Measurements from ENCODE around the gene DNAJB6.
"Not testable (repeated sequence)": the region's sequence is repeated elsewhere in the genome, so short reads cannot be mapped to it uniquely, and the experiment has no call there.

DNAJB6 gene

DNA sequence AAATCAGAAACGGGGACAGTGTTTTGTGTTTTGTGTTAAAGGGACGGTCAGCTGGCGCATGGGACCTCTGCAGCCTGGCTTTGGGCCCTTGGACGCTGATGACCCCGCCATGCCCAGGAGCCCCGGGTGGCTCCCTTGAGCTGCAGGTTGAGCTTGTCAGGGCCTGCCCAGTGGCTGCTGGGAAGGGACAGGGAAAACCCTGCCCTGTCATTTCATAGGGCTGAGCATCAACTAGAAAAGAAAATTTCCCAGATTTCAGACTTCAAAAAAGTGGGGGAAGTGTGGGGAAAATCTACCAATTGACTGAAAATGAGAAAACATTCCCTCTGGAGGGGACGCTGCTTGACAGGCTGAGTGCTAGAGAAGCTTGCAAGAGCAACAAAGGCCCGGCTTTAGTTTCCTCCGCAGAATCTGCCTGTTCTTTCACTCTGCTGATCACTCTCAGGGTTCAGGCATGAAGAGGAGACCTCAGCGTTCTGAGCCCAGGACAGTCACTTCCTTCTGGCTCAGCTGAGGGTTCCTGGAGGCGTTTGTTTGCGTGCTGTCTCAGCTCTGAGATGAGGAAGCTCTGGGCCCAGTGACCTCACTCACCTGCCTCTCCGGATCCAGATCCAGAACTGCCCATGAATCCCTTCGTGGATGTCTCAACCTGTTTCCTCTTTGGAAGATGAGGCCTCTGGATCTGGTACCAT is 18.6 kb upstream of the DNAJB6 start:
- no peak overlapping the region for H3K4me3 ChIP-seq (ENCODE audit: low read depth, low read length)
- TF ChIP-seq, protein P1, sequence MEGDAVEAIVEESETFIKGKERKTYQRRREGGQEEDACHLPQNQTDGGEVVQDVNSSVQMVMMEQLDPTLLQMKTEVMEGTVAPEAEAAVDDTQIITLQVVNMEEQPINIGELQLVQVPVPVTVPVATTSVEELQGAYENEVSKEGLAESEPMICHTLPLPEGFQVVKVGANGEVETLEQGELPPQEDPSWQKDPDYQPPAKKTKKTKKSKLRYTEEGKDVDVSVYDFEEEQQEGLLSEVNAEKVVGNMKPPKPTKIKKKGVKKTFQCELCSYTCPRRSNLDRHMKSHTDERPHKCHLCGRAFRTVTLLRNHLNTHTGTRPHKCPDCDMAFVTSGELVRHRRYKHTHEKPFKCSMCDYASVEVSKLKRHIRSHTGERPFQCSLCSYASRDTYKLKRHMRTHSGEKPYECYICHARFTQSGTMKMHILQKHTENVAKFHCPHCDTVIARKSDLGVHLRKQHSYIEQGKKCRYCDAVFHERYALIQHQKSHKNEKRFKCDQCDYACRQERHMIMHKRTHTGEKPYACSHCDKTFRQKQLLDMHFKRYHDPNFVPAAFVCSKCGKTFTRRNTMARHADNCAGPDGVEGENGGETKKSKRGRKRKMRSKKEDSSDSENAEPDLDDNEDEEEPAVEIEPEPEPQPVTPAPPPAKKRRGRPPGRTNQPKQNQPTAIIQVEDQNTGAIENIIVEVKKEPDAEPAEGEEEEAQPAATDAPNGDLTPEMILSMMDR (IDR thresholded peaks at IDR 0.05; ENCODE audit: low read depth, low read length) = no peak
- in situ Hi-C loops (cut with HindIII; ENCODE audit: low sequenced_read_pairs) = no loop called here
- peak; percentile 22 for DNase-seq (ENCODE audit: low read depth, low spot score)

DNA sequence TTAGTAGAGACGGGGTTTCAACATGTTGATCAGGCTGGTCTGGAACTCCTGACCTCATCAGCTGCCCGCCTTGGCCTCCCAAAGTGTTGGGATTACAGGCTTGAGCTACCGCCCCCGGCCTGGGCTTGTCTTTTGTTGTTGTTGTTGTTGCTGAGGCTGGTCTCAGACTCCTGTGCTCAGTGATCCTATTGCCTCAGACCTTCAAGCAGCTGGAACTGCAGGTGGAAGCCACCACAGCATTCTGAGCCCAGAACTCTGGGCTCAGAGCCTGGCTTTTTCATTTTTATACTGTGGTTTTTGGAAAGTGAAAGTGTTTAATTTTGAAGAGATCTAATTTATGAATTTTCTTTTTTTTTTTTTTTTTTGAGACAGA is 16.2 kb upstream of the DNAJB6 start:
- in situ Hi-C loops (cut with HindIII; ENCODE audit: low sequenced_read_pairs) = no loop called here
- TF ChIP-seq, protein P1 (IDR thresholded peaks at IDR 0.05; ENCODE audit: low read depth, low read length) = no peak
- no peak overlapping the region for H3K4me3 ChIP-seq (ENCODE audit: low read depth, low read length)
- peak; percentile 52 for DNase-seq (ENCODE audit: low read depth, low spot score)

DNA sequence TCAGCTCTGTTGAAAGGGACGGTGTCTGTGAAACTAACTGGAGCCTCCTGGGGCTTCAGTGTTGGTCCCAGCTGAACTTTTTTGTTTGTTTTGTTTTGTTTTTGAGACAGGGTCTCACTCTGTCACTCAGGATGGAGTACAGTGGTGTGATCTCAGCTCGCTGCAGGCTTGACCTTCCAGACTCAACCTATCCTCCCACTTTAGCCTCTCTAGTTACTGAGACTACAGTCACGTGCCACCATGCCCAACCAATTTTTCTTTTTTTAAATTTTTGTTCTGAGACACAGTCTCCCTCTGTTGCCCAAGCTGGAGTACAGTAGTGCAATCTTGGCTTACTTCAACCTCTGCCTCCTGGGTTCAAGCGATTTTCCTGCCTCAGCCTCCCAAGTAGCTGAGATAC is 13.4 kb upstream of the DNAJB6 start:
- no peak for DNase-seq (ENCODE audit: low read depth, low spot score)
- H3K4me3 ChIP-seq (ENCODE audit: low read depth, low read length) = no peak overlapping the region
- TF ChIP-seq, protein P1 (IDR thresholded peaks at IDR 0.05; ENCODE audit: low read depth, low read length) = no peak
- in situ Hi-C loops (cut with HindIII; ENCODE audit: low sequenced_read_pairs) = no loop called here

DNA sequence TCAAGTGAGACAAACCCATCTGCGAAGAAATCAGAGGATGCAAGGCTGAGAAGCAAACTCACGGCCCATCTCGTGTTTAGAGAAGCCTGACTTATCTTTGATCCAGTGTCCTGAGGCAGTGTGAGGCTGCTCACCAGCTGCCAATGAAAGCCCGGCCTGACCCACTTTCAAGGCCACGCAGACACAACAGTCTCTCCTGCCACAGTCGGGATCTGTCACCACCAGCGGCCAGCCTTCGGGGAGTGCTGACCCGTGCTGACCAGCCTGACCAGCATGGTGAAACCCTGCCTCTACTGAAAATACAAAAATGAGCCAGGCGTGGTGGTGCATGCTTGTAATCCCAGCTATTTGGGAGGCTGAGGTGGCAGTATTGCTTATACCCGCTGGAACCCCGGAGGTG is 7.4 kb upstream of the DNAJB6 start:
- no peak for DNase-seq (ENCODE audit: low read depth, low spot score)
- in situ Hi-C loops (cut with HindIII; ENCODE audit: low sequenced_read_pairs) = no loop called here
- TF ChIP-seq, protein P1 (IDR thresholded peaks at IDR 0.05; ENCODE audit: low read depth, low read length) = no peak
- no peak overlapping the region for H3K4me3 ChIP-seq (ENCODE audit: low read depth, low read length)

DNA sequence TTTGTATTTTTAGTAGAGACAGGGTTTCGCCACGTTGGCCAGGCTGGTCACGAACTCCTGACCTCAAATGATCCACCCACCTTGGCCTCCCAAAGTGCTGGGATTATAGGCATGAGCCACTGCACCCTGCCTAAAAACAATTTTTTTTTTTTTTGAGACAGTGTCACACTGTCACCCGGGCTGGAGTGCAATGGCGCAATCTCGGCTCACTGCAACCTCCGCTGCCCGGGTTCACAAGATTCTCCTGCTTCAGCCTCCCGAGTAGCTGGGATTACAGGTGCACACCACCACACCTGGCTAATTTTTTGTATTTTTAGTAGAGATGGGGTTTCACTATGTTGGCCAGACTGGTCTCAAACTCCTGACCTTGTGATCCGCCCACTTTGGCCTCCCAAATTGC is 6.2 kb upstream of the DNAJB6 start:
- DNase-seq (ENCODE audit: low read depth, low spot score); H3K4me3 ChIP-seq (ENCODE audit: low read depth, low read length); in situ Hi-C loops (cut with HindIII; ENCODE audit: low sequenced_read_pairs): not testable (repeated sequence)

DNA sequence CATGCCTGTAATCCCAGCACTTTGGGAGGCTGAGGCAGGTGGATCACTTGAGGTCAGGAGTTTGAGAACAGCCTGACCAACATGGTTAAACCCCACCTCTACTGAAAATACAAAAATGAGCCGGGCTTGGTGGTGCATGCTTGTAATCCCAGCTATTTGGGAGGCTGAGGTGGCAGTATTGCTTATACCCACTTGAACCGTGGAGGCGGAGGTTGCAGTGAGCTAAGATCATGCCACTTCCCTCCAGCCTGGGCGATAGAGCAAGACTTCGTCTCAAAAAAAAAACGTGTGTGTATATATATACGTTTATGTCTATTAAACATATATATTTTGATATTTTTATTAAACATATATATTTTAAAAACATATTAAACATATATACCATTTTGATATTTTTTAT is 5.8 kb upstream of the DNAJB6 start:
- H3K4me3 ChIP-seq (ENCODE audit: low read depth, low read length); DNase-seq (ENCODE audit: low read depth, low spot score); in situ Hi-C loops (cut with HindIII; ENCODE audit: low sequenced_read_pairs): not testable (repeated sequence)

DNA sequence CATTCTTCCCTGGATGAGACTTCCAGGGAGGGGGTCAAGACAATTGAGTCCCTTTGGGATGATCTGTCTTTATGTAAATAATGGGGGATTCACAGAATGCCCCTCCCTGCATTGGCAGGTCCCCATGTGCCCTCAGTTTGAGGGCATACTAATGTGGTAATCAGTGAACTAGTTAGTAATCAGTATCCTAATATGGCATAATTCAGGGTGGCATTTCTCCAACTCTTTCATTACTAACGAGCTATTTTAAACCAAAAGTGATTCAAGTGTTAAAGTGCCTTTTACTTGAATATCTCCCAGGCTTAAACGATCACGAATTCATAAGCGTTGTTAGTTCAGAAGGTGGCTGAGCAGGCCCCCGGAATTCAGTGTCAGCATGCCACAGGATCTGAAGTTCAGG is 1.6 kb upstream of the DNAJB6 start:
- TF ChIP-seq, protein P1 (IDR thresholded peaks at IDR 0.05; ENCODE audit: low read depth, low read length) = no peak
- DNase-seq (ENCODE audit: low read depth, low spot score) = no peak

DNA sequence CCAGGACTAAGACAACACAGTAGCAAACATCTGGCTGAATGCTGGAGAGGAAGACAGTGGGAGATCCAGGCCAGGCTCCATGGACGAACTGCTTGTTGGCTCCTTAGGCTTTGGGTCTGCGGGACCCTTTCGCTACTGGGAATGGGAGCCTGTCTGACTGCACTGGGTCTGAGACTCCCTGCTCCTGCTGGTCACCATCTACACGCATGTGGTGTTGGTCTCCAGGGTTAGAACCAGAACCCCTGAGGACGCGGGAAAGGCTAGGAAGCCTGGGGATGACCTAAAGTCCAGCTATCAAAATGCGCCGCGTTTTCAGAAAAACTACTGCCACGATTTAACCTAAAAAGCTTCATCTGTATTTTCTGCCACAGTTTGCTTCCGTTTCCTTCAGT is 817 bp upstream of the DNAJB6 start:
- H3K4me3 ChIP-seq (ENCODE audit: low read depth, low read length) = peak overlapping the region; percentile 89
- TF ChIP-seq, protein P1 (IDR thresholded peaks at IDR 0.05; ENCODE audit: low read depth, low read length) = no peak
- DNase-seq (ENCODE audit: low read depth, low spot score) = no peak
- in situ Hi-C loops (cut with HindIII; ENCODE audit: low sequenced_read_pairs) = no loop called here

More for the DNA sequence above, 1.6 kb upstream of the DNAJB6 start:
- in situ Hi-C loops (cut with HindIII; ENCODE audit: low sequenced_read_pairs) = no loop called here
- H3K4me3 ChIP-seq (ENCODE audit: low read depth, low read length) = no peak overlapping the region
